Astrocyte of the cerebellum (primary cell): ENCODE results near the gene ADRB2.

Experiments
- DNase-seq: peaks from one replicate; pipeline ENCODE4 v3.0.0-alpha.2; 2011; ENCODE audit warnings: low read depth
- H3K4me3 ChIP-seq: 2 replicates; pipeline ENCODE4 v1.5.1; 2011; ENCODE audit warnings: mild to moderate bottlenecking, low read depth, low read length, moderate library complexity
- CTCF ChIP-seq: IDR thresholded peaks from 2 replicates; pipeline ENCODE4 v1.5.1; 2012; ENCODE audit warnings: low read length, low read depth, moderate library complexity, mild to moderate bottlenecking; ENCODE audit errors: missing control alignments
- in situ Hi-C: cut with HindIII; loops from 2 replicates; pipeline ENCODE4 v1.10.0; 2017; ENCODE audit warnings: low sequenced_read_pairs

ADRB2 gene

GRCh38 chr5:148808864-148809642, 17.4 kb upstream of the ADRB2 start:
- no peak for DNase-seq
- no peak overlapping the region for H3K4me3 ChIP-seq
- in situ Hi-C loops: no loop called here
- no peak for TF ChIP-seq CTCF

DNA sequence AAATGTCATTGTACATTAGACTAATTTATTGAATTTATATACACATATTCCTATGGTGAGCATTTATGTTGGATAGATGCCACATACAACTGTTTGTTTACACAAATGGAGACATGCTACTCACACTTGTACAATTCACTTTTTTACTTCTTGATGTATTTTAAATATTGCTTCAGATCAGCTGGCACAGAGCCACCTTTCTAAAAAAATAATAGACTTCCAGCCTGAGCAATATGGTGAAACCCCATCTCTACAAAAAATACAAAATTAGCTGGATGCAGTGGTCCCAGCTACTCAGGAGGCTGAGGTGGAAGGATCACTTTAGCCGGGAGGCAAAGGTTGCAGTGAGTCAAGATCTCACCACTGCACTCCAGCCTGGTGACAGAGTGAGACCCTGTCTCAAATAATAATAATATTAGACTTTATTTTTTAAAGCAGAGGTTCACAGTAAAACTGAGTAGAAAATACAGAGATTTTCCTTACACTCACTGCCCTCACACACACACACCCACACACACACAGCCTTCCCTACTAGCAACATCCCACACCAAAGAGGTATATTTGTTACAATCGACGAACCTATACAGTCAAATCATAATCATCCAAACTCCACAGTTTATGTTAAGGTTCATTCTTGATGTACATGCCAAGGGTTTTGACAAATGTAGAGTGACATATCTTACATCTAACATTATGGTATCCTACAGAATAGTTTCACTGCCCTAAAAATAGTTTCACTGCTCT, 16.5 kb upstream of the ADRB2 start:
- no peak for DNase-seq
- in situ Hi-C loops: no loop called here
- no peak for TF ChIP-seq CTCF
- no peak overlapping the region for H3K4me3 ChIP-seq

DNA sequence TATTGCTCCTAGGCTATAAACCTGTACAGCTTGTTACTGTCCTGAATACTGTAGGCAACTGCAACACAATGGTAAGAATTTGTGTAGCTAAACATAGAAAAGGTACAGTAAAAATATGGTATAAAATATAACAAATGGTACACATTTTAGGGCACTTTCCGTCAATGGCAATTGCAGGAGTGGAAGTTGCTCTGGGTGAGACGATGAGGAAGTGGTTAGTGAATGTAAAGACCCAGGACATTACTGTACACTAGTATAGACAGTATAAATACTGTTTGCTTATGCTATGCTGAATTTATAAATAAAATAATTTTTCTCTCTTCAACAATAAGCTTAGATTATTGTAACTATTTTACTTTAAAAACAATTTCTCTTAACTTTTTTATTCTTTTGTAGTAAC, 15.6 kb upstream of the ADRB2 start:
- TF ChIP-seq CTCF: no peak
- H3K4me3 ChIP-seq: no peak overlapping the region
- DNase-seq: no peak
- in situ Hi-C loops: no loop called here

DNA sequence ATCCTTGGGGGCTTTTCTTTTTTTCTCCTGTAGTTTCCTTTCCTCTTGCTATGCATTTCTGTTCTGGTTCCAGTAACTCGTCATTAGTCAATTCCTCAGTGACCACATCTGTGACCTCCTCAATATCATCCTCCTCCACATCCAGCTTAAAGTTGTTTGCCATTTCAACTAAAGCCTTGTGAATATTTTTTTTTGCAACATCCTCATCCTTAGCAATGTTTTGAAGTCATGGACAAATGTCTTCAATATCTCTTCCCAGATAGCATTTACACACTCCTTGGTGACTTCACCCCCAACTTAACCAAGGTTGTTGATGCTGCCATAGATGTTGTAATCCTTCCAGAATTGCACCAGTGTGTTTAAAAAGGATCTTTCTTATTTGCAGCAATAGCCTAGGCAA, 14.7 kb upstream of the ADRB2 start:
- TF ChIP-seq CTCF: no peak
- no peak overlapping the region for H3K4me3 ChIP-seq
- no peak for DNase-seq
- in situ Hi-C loops: no loop called here

DNA sequence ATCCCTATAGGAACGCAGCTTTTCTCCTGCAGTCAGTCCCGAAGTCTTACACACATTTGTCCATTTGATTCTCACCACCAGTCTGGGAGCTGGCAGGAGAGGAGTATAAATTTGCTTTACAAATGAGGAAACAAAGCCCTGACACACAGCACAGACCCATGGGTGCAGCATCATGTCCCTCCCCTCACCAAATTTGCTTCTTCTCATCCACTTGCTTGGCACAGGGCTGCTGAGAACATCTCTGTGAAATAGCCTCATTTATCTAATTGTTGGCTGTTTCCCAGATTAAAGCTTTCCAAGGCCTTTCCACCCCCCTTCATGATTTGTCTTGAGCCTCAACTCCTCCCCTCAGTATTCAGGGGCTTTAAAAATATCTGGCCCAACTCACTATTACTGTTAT, 11.3 kb upstream of the ADRB2 start:
- DNase-seq: no peak
- in situ Hi-C loops: no loop called here
- H3K4me3 ChIP-seq: no peak overlapping the region
- TF ChIP-seq CTCF: no peak

DNA sequence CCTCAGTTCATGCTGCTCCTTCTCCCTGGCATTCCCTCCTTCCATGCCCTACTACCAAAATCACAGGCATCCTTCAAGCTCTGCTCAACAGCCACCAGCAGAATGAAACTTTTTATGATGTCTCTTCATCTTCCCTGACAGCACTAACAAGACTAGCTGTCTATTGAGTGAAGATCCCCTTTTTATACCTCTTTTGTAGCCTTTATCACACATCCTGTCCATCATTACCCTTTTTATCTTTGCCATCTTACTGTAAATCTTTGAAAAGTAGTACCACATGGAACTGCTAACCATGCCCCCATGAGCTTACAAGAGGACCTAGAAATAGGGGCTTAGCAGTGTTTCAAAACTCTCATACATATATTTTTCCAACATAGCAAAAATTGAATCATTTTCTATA, 10.8 kb upstream of the ADRB2 start:
- DNase-seq: no peak
- in situ Hi-C loops: no loop called here
- no peak for TF ChIP-seq CTCF
- no peak overlapping the region for H3K4me3 ChIP-seq
